Colon (tissue), 2 donors: ENCODE measurements around the gene MOGAT1.
"Not testable (repeated sequence)": the region's sequence is repeated elsewhere in the genome, so short reads cannot be mapped to it uniquely, and the experiment has no call there.

Experiments
- FAIRE-seq: peaks from 2 replicates; lab custom pipeline; 2012; peaks lifted over from hg19 to GRCh38; lab: Jason Lieb, UNC
- donor health status: control.
- donor health status: control.

MOGAT1 gene

DNA sequence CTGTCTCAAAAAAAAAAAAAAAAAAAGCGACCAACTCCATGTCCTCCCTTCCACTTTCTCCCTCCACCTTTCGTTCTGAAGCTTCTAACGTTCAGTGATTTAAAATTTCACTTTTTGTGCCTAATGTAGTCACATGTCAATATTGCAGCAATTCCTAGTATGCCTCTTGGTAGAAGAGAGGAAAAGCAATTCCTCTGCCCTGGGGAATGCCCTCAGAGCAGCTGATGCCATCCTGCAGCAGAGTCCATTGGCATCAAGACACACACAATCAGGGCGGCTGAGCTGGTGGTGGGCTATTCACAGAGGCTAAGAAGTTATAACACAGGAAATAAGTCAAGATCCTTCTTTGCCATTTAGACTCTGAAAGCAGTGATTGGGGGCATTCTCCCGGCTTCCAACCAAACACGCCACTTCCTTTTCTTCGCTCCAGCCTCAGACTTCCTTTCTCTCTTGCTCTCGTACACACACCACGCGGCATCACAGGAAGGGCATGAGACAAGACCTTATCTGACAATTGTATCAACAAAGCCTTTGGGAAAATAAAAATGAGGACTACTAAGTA lies 71.9 kb downstream of the MOGAT1 start:
- FAIRE-seq = no peak

DNA sequence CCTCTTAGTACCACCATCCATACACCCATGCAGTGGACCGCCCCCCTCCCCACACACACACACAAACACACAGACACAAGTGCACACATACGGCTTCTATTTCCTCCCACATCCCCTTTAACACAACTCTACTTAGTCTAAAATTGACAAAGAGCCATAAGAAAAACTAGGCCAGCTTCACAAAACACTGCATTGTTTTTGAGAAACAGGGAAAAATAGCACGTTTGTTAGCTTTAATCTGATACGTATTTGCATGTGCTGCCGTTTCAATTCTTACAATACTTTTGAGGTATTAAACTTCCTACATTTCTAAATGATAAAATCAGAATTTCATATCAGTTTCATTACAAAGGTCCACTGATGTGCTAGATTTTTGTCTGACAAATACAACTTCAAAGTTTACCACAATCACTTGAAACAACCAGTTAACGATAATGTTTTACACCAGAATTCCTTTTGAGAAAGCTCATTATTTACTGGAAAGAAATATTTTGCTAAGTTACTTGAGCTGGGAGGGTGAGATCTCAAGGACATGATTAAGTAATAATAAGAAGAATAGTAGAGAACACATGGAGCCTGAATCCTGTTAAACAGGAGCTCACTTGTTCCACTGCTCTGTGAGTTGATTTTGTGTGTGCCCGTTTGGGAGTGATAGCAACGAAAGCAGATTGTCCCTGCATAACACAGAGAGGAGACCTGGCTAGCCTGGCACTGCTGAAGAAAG lies 74.5 kb downstream of the MOGAT1 start:
- FAIRE-seq = no peak

DNA sequence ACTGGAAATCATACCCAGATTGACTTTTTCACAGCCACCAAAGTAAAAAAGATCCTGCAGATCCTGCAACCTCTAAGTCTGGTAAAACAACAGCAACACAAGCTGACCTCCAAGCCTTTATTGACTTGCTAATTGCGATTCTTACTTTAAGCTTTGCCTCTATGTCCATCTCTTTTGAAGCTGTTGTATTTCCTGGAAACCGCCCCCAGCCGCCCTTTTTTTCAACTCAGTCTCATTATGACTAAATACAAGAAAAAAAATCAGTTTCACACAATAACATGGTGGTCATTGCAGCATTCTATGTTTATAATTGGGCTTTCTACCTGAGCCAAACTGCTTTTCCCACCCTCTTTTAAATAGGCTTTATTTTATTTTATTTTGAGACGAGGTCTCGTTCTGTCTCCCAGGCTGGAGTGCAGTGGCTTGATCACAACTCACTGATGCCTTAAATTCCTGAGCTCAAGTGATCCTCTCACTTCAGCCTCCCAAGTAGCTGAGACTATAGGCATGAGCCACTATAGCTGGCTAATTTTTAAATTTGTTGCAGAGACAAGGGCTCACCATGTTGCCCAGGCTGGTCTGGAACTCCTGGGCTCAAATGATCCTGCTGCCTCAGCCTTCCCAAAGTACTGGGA lies 76.2 kb downstream of the MOGAT1 start:
- no peak for FAIRE-seq

DNA sequence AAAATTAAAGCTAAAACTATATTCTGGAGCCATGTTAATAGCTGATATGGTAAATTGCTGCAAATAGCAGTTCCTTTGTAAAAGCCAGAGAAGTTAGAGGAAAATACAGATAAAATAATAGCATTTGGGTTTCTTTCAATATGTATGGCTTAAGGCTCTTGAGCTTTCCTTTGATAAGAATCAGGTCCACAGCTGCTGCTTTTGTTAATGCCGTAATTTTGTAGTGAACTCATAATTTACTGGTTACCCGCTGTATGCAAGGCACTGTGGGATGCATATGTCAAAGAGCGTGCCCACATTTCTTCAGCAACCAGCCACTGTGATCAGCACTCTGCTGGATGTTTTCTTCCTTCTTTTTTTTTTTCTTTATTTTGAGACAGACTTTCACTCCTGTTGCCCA lies 79.1 kb downstream of the MOGAT1 start:
- FAIRE-seq = no peak

DNA sequence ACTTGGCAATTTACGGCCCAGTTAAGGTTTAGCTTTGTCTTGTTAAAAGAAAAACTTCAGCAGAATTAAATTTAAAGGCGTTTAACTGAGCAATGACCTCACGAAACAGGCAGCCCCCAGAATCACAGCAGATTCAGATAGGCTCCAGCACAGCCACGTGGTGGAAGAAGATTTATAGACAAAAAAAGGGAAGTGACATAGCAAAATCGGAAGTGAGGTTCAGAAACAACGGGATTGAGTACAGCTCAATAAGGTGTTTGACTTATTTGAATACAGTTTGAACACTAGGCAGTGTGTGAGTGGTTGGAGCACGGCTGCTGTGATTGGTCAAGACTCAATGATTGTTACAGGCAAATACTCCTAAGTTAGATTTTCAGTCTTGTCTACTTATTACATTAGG lies 79.8 kb downstream of the MOGAT1 start:
- FAIRE-seq = no peak

DNA sequence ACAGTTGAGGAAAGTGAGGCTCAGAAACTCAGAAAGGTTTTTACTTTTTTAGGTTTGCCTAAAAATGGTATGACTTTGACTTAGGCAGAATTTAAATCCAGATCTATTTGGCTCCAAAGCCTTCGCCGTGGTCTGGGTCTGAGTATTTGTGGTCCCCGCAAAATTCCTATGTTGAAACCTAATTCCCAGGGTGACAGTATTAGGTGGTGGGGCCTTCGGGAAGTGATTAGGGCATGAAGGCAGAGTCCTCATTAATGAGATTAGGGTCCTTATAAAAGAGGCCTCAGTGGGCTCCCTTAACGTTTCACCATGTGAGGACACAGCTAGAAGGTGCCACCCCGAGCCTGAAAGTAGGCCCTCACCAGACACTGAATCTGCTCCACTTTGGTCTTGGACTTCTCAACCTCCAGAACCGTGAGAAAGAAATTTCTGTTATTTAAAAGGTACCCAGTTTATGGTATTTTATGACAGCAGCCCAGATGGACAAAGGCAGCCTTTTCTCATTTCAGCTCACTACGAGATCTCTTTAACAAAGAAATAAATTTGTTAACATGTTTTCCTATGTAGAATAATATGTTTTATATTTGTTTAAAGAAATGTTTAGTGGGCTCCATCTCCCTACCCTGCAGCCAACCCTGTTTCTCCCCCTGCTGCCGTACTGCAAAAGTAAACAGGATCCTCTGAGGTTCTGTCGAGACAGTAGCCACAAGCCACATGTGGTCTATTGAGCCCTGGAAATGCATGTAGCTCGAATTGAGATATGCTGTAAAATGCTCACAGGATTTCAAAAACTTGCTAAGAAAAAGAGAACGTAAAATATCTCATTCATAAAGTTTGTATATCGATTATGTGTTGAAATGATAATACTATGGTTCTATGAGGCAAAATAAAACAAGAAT lies 80.6 kb downstream of the MOGAT1 start:
- FAIRE-seq = no peak

DNA sequence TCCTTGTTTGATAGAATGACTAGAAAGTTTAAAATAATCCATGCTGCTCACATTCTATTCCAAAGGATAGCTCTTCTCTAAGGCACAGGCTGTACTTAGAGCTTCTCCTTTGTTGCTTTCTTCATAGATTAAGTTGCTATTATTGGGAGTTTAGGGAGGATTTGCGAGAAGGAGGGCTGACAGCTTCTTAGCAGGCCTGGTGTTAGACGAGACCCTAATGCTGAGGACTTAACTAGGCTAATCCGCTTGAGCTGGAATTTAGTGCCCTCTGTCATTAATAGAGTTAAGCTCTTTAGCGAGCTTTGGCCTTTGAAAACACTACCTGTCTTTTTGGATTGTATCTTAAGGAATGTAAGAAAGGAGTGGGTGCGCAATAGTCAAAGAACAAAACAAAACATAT lies 81.3 kb downstream of the MOGAT1 start:
- no peak for FAIRE-seq

DNA sequence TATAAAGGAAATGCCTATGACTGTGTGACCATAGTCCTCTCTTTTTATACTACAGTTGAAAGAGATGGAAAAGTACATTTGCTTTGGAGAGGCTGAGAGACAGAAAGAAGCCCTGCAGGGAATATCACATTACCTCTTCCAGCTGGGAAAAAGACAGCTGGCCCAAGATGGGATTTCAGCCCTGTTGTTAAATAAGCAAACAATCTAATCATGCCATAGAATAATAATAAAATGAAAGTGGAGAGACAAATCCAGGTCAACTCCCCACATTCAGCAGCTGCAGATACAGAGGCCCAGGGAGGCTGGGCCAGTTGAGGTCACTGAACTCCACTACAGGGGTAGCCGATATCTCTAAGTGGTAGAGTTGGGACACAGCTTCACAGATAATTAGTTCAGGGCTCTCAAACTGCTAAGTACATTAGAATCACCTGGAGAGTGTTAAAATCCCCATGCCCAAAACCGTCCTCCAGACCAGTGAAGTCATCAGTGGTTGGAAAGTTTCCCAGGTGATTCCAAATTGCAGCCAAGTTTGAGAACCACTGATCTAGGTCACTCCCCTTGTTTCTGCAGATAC lies 81.9 kb downstream of the MOGAT1 start:
- FAIRE-seq = no peak

DNA sequence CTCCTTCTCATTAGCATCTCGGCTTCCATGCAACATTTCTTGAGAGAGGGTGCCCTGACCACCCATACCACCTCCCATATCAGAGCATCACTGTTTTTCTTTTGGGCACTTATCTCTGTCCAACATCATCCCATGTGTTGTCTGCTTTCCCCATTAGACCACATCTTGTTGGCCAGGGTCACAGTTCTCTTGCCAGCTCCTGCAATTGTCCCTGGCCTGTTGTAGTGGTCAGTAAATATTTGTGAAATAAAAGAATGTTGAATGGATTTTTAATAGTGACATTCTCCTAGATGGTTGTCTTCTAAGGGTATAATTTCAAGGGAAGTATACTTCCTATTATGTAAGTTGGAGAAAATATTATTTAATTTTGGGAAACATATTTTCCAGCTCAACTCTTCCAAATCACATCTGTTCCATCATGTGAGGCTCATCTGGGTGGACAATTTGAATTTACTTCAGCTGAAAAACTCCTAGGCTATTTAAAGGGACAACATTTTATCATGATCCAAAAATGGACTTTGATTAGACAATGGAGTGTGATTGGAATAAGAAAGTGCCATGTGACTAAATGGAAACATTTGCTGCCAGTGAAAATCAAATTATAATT lies 83.0 kb downstream of the MOGAT1 start:
- no peak for FAIRE-seq

DNA sequence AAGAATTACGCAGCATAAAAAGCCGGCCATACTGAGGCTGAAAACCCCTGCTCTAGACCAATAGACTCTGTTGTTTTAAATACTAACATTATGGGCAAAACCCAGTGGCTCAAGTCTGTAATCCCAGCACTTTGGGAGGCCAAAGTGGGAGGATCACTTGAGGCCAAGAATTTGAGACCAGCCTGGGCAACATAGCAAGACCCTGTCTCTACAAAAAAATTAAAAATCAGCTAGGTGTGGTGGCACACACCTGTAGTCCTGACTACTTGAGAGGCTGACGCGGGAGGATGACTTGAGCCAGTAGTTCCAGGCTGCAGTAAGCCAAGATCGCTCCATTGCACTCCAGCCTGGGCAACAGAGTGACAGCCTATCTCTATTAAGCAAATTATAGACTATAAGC lies 84.1 kb downstream of the MOGAT1 start:
- not testable (repeated sequence) for FAIRE-seq

DNA sequence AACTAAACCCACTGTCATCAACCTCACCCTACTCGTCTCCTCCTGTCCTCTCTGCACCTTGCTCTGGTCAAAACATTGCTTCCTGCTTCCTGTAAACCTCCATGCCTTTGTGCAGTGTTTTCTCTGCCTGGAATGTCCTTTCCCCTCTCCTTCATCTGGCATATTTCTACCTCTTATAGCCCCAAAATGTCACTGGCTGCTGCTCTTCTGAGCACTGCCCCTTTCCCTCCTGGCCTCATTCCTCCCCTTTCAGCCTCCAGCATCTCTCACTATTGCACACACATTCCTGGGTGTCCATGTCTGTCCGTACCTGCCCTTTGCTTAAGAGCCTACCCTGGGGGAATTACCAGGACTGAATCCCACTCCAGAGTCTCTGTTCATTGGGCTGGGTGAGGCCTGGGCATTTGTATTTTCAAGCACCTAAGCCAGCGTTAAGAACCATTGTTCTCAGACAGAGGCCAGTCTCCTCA lies 84.9 kb downstream of the MOGAT1 start:
- FAIRE-seq = no peak

DNA sequence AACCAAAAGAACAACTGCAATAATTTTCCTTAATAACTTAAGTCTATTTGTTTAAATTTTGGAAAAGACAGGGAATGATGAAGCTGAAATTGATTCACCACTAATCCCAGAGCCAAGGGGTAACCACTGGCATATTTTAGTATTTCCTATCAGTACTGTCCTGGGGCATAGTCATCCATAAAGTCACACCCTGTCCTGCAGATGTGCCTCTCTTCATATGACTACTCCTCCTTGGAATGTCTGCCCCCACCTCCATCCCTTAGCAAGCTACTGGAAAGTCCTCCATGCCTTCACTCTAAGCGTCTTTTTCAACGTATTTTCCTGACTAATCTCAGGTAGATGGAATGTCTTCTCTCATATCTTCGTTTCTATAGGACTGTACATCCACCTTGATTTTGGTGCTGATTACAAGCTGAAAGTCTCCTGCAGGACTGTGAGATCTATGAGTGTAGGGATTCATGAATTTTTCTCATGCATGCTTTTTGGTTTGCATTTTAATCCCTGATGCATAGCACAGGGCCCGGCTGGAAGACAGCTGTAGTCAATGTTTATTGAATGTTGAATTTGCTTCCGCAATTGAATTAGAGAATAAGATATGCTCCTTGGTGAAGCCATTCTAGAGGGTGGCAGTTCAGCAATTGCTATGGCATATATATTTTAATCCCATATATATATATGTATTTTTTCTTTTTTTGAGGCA lies 85.6 kb downstream of the MOGAT1 start:
- no peak for FAIRE-seq
